T follicular helper cell (primary cell): ENCODE data around the gene PDGFD.

Experiments used
- DNase-seq: peaks from one replicate; pipeline ENCODE4 v3.0.0-alpha.2; 2020; ENCODE audit warnings: low read depth

The PDGFD gene

DNA sequence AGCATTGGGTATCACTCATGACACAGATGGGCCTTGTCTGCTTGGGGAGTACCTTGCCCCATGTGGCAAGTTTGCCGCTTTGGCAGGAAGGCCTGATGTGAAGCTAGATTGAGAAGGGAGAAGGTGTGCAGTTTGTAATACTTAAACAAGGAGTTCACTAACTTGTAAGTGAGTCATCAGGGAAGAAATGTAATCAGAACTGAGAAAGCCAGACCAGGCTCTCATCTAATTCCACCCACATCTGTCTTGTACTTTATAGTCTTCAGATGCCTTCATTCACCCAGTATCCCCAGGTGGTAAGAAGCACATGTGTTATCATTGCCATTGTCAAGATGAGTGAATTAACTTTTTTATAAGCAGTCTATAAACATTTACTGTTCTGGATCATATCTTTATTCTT, 243.5 kb downstream of the PDGFD start:
- no peak for DNase-seq

DNA sequence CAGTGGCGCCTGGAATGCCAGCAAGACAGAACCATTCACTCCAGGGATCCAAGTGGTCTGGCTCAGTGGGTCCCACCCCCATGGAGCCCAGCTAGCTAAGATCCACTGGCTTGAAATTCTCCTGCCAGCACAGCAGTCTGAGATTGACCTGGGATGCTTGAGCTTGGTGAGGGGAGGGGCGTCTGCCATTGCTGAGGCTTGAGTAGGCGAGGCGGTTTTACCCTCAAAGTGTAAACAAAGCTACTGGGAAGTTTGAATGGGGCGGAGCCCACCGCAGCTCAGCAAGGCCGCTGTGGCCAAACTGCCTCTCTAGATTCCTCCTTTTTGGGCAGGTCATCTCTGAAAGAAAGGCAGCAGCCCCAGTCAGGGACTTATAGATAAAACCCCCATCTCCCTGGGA, 253.2 kb downstream of the PDGFD start:
- no peak for DNase-seq

GRCh38 chr11:103907548-103908455, 256.1 kb downstream of the PDGFD start:
- no peak for DNase-seq

GRCh38 chr11:103907136-103907535, 256.8 kb downstream of the PDGFD start:
- DNase-seq = no peak

GRCh38 chr11:103906291-103906867, 257.6 kb downstream of the PDGFD start:
- DNase-seq = no peak

- DNase-seq = no peak
These were observed 259.7 kb downstream of the PDGFD start for GRCh38 chr11:103904324-103904667.

GRCh38 chr11:103903621-103904323, 260.2 kb downstream of the PDGFD start:
- DNase-seq = no peak

- no peak for DNase-seq
These were observed 261.0 kb downstream of the PDGFD start for GRCh38 chr11:103902994-103903393.

- no peak for DNase-seq
These were observed 262.3 kb downstream of the PDGFD start for GRCh38 chr11:103901656-103902055.

GRCh38 chr11:103898577-103899336, 265.2 kb downstream of the PDGFD start:
- DNase-seq = no peak

DNA sequence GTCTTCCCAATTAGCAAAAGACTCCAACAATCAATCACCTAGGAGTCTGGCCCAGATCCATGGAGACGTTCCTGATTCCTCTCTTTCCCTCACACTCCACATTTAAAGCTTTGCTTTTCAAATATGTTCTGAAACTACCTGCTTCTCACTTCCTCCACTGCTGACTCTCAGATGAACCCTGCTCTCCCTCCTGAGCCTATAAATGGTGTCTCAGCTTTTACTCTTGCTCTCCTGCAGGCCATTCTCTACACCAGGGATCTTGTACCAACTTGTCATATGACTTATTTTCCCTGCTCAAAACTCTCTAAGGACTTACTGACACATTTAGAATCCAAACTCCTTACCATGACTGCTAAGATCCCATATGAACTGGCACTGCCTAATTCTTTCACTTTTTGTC, 265.9 kb downstream of the PDGFD start:
- DNase-seq = no peak

GRCh38 chr11:103897160-103897936, 266.6 kb downstream of the PDGFD start:
- no peak for DNase-seq

GRCh38 chr11:103895106-103895505, 268.8 kb downstream of the PDGFD start:
- DNase-seq = no peak

DNA sequence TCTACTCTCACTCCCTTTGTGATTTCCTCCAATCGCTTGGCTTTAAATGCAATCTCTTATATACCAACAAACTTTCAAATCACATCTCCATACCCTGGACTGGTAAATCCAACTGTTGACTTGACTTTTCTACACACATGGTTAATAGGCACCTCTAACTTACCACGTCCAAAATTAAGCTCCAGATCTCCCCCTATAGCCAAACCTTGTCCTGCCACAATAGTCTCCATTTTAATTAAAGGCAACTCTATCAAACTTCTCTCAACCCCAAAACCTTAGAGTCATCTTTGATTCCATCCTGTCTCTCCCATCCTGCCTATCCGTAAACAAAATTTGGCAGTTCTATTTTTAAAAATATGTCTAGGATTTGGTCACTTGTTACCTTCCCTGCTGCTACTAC, 269.3 kb downstream of the PDGFD start:
- DNase-seq = no peak

DNA sequence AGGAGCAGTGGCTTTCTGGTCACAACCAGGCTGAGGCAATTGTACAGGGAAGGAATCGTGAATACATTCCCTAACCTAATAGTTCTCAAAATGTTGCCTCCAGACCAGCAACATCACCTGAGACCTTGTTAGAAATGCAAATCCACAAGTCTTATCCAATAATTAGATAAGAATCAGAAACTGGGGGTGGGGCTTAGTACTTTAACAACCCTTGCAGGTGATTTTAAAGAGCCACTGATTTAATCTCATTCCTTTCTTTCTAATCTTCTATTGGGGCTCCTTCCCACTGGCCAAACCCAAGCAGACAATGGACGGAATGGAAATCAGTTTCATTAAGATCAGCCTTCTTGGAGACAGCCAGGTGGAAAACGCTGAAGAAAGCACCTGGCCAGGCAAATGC, 269.9 kb downstream of the PDGFD start:
- no peak for DNase-seq

DNA sequence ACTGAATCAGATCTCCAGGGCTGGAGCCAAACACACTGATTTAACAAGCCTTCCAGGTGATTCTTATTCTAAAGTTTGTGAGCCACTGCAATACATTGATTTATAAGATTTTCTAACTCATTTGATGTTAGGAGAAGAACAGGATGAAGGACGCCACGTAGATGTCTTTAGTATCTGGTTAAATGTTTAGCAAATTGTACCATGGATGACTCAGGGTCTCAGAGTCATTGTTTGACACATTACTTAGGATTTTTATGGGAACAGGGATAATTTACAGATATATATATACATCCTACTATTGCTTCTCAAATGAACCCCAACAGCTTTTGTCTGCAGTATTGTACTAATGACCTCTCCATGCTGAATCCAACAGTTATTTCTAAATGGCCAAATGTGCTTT, 270.6 kb downstream of the PDGFD start:
- DNase-seq = no peak

DNA sequence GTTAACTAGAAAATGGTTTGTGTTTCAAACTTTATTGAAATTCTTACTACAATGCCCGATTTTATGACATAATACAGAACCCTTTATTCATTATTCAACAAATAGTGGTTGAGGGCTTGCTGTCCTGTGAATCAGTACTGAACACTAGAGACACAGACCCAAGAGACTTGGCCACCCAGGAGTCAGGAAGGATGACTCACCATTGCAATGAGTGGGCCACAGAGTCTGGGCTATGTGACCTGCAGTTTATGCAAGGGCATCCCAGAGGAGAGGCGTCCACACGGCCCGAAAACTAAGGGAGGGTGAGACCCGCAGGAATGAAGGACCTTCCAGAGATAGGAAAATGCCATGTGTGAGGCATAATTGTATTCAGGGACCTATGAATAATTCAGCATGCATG, 271.3 kb downstream of the PDGFD start:
- no peak for DNase-seq

DNA sequence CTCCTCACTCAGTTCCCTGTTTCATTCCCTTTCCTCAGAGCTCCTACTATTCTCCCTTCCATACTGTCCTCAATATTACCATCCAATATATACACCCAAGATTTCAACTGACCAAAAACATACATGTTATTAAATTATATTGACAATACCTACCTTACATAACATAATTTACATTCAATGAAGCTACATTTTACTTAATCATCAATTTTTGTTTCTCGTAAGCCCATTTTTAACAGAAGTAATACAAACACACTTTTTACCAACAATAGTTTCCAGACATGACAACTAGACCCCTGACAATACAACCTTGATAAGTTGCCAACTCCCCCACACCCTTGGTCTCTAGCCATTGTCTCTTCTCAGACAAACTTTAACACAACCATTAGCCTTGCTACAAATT, 273.3 kb downstream of the PDGFD start:
- no peak for DNase-seq

- no peak for DNase-seq
These were observed 274.3 kb downstream of the PDGFD start for GRCh38 chr11:103889679-103890078.

GRCh38 chr11:103888541-103888951, 275.4 kb downstream of the PDGFD start:
- no peak for DNase-seq

GRCh38 chr11:103887001-103887658, 276.8 kb downstream of the PDGFD start:
- no peak for DNase-seq
